Epithelial cell of prostate (primary cell): Measurements from ENCODE around the gene DNMT3B.

Experiments
- DNase-seq: peaks from one replicate; pipeline ENCODE4 v3.0.0-alpha.2; 2011; ENCODE audit warnings: low read depth, low spot score
- H3K27ac ChIP-seq: fragments of 450-650 bp; 2 replicates; pipeline ENCODE4 v1.5.1; 2017; ENCODE audit warnings: mild to moderate bottlenecking

The DNMT3B gene

GRCh38 chr20:32847964-32848363 is 85.8 kb downstream of the DNMT3B start:
- H3K27ac ChIP-seq = no peak overlapping the region
- no peak for DNase-seq

DNA sequence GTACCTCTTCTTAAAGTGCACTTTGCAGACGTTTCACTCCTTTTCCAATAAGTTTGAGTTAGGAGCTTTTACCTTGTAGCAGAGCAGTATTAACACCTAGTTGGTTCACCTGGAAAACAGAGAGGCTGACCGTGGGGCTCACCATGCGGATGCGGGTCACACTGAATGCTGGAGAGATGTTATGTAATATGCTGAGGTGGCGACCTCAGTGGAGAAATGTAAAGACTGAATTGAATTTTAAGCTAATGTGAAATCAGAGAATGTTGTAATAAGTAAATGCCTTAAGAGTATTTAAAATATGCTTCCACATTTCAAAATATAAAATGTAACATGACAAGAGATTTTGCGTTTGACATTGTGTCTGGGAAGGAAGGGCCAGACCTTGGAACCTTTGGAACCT is 86.7 kb downstream of the DNMT3B start:
- DNase-seq = no peak
- H3K27ac ChIP-seq = no peak overlapping the region

- H3K27ac ChIP-seq = no peak overlapping the region
- DNase-seq = no peak
These were observed 87.4 kb downstream of the DNMT3B start for GRCh38 chr20:32849577-32849976.

- no peak overlapping the region for H3K27ac ChIP-seq
- no peak for DNase-seq
These were observed 93.2 kb downstream of the DNMT3B start for GRCh38 chr20:32855387-32855786.

DNA sequence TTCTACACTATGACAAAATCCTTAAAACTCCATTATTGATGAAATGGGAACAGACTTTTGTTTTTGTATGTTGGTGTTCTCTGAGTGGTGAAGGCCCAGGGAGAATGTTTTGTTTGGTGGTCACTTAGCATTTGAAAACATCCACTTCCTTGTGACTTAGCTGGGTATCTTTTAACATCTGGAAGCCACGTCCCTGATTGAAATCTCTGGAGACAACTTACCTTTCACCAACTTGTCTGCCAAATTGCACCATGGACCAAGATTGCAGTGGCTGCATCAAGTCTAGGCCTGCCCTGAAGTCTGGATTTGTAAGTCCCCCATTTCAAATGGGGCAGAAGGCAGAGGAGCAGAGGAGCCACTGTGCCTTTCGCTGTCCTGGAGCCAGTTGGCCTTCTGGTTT is 96.0 kb downstream of the DNMT3B start:
- no peak overlapping the region for H3K27ac ChIP-seq
- DNase-seq = peak; percentile 14
